DMS 273 (cell line): ENCODE measurements around the gene KCNH4.

ENCODE experiments used
- DNase-seq: peaks from one replicate; lab custom pipeline; 2025; ENCODE audit not compliant: unreplicated experiment; lab: John Stamatoyannopoulos, UW

KCNH4 gene

DNA sequence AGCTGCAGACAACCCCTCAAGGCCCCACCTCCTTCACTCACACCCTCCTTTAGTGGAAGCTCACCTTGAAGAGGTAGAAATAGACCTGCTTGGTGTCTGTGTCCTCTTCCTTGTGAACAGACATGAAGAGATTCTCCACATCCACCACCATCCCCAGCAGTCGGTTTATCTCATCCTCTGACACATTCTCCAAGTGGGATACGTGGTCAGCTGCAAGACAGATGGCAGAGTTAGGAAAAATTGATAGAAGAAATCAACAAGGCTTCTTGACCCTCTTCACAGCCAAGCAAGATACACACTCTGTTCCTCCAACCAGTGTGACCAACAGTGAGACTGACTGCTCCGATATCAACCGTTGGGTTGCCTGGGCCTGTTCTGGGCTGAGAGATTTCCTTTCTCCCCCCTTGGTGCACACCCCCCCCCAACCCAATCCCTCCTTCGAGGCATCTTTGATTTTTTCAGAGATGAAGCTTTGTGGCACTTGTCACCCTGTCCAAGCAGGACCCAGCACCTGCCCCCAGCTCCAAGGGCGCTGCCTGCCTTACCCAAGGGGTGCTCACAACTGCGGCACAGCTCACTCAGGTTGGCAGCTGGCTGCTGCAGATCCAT, 60.7 kb downstream of the KCNH4 start:
- no peak for DNase-seq

- DNase-seq, result no peak
These were observed 61.6 kb downstream of the KCNH4 start for GRCh38 chr17:42119301-42119700.

DNA sequence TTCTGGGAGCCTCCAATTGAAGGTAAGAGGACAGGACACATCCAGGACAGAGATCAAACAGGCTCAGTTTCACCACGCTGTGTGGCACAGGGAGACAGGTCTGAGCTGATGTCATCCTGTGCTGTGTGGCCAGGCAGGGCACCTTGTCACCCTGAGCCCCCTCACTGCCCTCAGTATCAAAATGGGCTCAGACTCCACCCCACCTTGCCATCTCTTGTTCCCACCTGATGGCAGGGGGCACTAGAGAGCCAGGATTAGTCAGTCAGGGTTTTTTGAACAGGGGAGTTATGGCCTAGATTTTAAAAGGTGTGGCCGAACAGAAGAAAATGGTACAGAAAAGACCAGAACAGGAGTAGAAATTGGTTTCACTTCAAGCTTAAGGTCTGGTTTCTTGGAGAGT, 62.4 kb downstream of the KCNH4 start:
- DNase-seq, result peak; percentile 71

DNA sequence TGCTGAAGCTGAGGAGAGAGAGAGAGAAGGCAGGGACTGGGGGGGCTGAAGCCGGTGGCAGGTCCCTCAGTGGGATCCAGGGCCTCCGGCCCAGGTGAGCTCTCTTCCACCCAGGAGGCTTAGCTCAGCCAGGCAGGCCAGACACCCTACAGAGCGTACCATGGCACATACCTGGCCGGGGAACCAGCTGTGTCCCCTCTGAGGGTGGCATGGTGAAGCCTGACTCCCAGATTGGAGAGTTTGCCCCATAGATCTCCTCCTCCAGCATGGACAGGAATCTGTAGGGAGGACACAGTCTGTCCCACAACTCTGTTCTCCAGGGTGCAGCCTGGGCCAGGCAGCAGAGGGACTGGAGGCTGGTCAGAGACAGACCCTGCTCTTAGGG, 62.8 kb downstream of the KCNH4 start:
- no peak for DNase-seq

GRCh38 chr17:42117397-42118125, 63.4 kb downstream of the KCNH4 start:
- peak; percentile 40 for DNase-seq

DNA sequence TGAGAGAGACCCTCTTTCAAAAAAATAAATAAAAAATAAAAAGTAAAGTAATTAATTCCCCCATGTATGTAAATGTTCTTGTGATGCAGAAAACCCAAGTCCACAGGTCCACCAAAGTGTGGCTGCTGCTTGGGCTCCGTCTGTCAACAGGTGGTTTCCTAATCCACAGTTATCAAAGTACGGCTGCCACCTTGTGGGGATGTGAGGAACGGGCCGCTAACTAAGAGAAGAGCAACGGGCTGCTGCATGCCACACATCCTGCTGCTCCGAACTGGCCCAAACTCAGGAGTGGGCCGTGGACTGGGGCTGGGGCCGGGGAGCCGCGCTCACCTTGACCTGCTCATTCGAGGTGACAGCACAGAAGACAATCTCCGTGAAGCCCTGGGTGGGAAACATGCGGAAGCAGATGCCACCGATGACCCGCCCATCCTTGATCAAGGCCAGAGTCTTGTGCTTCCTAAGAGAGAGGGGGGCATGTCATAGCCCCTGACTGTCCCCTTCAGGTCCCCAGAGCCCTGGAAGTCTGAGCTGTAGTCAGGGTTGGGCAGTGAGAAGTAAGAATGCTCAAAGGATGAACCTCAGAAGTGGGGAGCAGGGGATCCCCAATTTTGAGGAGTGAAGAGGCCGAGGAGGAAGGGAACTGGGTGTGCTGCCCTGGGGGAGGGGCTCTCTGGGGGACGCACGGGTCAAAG, 64.1 kb downstream of the KCNH4 start:
- DNase-seq, result peak; percentile 94

DNA sequence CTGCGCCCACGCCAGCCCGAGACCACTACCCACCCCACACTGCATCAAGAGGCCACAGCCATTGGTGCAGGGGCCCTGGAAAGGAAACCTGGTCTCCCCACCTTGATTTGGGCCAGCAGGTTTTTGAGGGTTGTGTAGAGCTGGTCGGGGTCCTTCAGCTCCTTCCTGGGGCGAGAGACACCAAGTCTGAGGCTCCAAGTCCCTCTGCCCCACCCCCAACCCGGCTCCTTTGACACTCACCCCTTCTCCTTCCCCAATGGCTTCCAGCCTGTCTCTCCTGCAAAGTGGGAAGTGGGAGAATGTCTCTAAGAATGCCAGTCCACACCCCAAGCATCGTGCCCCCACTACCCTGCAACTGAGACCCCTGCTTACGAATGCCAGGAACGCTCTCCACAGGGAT, 66.8 kb downstream of the KCNH4 start:
- no peak for DNase-seq

DNA sequence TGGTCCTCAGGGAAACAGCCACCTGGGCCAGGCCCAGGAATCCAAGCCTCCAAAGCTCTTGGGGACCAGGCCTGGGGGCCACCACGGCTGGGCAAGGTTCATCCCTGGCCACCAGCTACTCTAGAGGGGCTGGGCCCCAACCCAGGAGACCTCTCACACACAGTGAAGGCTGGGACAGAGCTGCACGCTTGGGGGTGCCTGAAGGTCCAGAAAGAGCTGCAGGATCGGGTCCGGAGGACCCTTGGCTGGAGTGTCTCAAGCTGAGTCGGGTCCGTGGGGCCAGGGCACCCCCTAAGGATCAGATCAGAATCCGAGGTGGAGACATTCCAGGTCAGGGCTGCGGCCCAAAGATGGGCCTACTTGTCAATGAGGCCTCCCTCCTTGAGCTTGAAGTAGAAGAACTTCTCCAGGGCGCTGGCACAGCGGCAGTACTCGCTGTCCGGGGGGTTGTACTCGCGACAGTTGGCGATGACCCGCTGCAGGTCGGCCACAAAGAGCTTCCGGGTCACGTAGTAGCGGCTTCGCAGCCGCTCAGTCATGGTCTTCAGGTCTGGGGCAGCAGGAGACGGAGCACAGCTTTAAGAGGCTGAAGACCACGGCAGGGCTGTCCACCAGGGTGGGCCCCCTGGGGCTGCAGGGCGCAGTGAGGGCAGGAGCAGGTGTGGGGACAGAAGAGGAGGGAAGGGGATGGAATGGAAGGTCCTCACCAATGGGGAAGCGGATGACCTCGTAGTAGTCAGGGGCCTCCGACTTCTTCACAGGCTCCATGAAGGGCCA, 67.5 kb downstream of the KCNH4 start:
- DNase-seq, result no peak

GRCh38 chr17:42112552-42113176, 68.3 kb downstream of the KCNH4 start, which contains the start of gene DHX58:
DHX58 (minus strand) TSS chr17:42112714; CDS start chr17:42111892, 822 bp downstream.
- peak; percentile 84 for DNase-seq

DNA sequence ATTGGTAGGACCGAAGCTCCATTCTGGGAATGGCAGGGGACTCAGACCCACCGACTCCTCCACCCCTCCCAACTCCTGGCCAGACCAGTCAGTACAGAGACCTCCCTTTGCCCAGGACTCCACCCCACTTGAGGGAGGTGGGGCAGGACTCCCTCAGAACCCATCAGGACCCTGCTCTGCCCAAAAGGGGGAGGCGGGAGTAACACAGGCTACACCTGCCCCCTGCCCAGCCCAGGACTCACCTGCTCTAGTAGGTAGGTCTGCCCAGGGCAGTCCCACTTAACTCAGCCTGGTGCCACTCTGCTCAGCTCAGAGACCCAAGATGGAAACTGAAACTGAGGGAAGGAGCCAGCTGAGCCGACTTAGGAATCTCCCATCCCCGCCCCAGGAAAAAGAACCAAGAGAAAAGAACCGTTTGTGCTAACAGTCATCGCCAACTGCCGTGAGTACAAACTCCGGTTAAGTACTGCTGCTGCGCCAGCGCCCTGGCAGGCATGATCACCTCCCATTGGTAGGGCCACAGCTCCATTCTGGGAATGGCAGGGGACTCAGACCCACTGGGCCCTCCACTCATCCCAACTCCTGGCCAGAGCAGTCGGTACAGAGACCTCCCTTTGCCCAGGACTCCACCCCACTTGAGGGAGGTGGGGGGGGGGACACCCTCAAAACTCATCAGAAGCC, 68.9 kb downstream of the KCNH4 start:
- DNase-seq, result peak; percentile 65

GRCh38 chr17:42111265-42111636, 69.7 kb downstream of the KCNH4 start:
- DNase-seq, result no peak

- no peak for DNase-seq
These were observed 70.4 kb downstream of the KCNH4 start for GRCh38 chr17:42110301-42111264.

DNA sequence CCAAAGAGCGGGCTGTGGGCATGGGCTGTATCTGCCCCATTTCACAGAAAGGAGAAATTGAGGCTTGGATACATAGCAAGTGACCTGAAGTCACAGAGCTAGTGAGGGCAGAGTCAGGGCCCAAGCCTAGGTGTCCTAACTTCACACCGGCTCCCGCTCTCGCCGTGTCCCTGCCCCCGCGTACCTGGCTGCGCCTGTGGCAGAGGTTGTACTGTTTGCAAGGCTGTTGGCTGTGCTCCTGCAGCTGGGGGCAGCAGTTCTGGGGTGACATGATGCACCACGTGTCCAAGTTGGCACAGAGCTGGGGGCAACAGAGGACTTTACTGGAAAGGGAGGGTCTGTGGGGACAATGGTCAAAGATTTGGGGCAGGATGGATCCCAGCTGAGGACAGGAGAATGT, 71.9 kb downstream of the KCNH4 start:
- DNase-seq, result no peak

DNA sequence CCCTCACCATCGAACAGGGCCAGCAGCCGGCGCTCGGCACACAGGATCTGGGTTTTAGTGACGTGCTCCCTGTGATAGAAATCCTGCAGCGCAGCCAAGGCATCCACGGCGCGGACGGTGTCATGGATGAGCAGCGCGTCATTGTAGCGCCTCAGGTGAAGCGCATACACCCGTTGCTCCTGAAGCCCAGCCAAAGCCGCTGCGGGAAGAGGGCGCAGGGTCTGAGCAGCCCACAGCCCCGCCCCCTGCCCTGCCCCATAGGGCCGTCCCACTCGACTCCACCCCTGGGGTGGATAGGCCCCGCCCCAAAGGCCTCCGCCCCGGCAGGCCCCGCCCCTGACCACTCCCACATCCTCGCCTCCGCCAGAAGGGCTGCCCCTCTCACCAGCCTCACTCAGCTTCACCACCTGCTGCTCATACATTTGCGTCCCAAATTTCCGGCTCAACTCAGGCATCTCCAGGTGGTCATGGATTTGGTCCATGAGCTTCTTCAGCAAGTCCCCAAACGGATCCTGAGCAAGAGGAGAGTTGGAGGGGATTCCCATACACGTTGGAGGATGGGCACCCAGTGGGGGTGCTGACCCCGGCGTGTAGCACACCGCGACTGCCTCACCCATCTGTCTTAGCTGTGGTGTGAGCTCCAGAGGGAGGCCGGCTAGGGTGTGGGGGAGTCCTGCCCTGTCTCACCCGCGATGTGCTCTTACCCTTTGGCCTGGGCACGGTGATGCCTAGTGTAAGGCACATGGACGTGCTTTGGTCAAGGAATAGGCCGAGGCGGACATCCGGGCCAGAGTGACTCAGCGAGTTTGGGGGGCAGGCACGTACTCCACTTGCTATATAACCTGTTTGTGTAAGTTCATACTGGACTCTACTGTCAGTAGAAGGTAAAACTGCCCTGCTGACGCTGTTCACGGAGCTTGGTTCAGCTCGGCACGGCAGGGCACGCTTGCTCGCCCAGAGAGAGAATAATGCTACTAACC, 73.1 kb downstream of the KCNH4 start:
- peak; percentile 93 for DNase-seq

GRCh38 chr17:42107124-42107523, 73.8 kb downstream of the KCNH4 start:
- DNase-seq, result no peak
